Astrocyte of the hippocampus (primary cell): ENCODE measurements around the gene SLC25A3.
"Not testable (repeated sequence)": the region's sequence is repeated elsewhere in the genome, so short reads cannot be mapped to it uniquely, and the experiment has no call there.

ENCODE experiments used
- DNase-seq: peaks from one replicate; pipeline ENCODE4 v3.0.0; 2011; ENCODE audit warnings: low read depth, low spot score

Gene SLC25A3

DNA sequence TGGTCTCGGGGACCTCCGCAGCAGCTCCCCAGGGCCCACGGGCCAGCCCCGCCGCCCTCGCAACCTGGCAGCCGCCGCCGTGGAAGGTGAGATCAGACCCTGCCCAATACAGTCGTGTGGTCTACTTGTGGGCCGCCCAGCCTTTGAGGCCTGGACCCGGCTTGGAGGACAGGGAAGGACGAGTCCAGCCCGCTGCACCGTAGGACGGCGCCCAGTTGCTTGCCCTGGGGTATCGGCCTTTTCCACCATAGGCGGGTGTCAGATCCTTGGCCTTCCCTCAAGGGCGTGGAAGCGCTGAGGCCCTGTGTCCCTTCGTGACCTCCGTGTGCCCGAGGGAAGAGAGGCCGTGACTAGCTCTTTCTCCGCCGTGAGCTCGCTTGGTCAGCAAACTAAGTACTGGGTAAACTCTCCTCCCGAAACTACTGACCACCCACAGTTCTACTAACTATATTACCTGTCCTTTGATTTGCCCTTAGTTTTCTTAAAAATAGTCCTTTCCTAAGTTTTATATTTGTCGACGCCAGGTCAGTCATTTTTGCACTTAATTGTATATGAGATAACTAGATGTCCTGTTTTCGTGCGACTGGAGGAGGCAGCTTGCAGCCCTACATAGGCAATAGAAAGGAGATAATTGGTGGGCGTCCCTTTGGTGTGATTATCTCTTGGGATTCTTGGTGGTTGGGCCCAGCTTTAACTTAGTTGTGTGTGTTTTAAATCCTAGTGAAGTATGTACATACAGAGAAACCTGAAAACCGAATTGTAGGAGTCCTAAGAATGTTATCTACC lies 757 bp downstream of the SLC25A3 start:
- DNase-seq, result peak; percentile 46

DNA sequence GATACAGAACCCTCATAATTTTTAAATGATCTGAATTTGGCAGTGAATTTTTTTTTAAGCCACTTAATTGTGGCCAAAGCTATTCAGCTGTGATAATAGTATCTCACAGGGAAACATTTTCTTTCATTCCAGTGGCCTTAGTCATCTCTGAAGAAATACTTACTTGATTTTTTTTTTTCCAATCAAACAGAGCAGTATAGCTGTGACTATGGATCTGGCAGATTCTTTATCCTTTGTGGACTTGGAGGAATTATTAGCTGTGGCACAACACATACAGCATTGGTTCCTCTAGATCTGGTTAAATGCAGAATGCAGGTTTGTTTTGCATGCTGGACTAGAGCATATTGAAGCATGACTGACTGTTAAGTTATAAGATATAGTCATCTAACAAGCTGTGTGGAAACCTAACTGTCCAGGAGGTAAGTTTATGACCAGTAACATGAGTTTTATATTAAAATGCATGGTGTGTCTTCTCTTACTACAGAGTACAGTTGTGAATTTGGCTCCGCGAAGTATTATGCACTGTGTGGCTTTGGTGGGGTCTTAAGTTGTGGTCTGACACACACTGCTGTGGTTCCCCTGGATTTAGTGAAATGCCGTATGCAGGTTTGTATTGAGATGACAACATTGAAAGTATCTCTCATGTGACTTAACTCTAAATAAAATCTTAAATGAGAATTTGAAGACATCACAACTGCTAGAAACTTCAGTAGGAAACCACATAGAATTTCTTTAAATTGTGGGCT lies 1.9 kb downstream of the SLC25A3 start:
- peak; percentile 73 for DNase-seq

DNA sequence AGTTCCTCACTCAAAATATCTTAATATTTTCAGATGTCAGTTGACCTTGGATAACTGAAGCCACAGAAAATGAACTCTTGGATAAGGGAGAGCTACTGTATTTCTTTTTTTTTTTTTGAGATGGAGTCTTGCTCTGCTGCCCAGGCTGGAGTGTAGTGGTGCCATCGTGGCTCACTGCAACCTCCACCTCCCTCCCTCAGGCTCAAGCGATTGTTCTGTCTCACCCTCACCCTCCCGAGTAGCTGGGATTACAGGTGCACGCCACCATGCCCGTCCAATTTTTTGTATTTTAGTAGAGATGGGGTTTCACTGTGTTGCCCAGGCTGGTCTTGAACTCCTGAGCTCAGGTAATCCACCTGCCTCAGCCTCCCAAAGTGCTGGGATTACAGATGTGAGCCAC lies 3.8 kb downstream of the SLC25A3 start:
- DNase-seq, result not testable (repeated sequence)

DNA sequence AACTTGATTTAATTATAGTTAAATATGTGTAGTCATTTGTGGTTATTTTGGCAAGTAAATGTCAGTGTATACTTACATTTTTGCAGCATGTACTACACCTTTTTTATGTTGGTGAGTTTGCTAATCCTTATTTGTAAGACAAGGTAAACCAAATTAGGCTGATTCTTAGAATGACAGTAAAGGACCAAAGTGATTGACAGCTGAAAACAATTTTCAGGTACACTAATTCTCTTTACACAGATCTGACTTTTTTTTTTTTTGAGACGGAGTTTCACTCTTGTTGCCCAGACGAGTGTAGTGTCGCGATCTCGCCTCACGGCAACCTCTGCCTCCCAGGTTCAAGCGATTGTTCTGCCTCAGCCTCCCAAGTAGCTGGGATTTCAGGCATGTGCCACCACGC lies 8.4 kb downstream of the SLC25A3 start:
- DNase-seq, result no peak

DNA sequence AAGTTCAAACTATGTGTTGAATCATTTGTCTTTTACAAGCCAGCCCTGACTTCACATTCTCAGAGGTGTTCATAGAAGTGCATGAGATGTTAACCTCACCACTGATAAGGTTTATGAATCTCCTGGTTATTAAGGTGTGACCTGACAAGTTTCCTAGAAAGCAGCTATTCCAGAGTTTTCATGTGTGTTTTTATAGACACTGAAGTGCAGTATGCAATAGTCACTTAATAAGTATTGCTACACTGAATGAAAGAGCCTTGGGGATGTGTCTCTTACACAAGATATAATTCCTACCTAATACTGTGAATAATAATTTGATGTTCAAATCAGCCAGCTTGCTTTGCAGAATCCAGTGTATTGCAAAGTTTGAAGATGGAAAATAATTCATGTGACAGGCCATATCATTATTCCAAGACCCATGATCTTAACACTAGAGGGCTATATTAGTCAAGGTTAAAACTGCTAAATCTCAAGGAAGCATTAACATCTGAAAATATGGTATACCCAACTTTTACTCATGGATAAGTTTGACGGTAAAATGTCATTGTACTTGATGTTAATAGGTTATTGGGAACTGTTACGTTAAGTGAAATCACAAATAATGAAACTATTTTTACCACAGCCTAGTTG lies 13.0 kb downstream of the SLC25A3 start:
- DNase-seq, result no peak

DNA sequence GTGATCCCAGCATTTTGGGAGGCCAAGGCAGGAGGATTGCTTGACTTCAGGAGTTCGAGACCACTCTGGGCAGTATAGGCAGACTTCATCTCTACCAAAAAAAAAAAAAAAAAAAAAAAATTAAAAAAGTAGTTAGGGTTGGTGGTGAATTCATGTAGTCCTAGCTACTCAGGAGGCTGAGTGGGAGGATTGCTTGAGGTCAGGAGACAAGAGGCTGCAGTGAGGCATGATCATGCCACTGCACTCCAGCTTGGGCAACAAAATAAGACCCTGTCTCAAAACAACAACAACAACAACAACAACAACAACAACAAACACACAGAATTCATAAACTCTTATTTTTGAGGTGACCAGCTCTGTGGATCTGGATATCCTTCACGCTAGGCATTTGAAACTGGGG lies 17.1 kb downstream of the SLC25A3 start:
- DNase-seq, result no peak

DNA sequence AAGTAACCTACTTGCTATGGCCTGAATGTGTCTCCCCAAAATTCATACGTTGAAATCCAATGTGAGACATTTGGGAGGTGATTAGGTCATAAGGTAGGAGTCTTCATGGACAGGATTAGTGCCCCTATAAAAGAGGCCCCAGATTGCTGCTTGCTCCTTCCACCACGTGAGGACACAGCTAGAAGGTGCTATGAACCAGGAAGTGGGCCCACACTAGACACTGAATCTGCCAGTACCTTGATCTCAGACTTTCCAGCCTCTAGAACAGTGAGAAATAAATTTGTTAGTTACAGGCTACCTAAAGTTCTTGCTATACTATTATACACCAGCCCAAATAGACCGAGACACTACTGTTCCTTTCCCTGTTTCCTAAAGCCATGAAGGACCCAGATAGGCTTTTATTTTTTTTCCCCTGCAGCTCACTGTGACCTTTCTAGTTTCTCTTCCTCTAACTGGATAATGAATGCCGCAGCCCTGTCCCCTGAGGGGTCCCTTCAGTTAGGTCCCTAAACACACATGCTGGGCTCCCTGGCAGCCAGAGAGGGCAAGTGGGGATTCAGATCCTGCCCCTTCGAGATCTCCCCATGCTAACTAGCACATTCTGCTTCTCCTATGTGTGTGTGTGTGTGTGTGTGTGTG lies 19.3 kb downstream of the SLC25A3 start:
- no peak for DNase-seq

DNA sequence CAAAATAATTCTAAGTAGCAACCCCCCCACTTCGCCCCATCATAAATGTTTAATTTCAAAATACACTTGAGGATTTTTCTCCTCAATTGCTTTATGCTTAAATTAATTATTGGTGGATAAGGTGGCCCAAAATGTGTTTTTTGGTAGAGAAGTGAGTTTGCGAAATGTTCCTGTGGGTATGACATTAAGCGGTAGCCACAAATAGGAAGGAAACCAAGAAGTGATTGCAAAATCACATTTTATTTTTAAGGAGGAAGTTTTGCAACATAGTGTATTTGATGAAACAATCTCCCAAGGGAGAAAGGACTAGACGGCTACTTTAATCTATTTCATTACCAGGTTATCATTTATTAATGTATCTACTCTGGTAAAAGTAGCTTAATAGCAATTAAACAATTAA lies 25.5 kb downstream of the SLC25A3 start:
- no peak for DNase-seq

DNA sequence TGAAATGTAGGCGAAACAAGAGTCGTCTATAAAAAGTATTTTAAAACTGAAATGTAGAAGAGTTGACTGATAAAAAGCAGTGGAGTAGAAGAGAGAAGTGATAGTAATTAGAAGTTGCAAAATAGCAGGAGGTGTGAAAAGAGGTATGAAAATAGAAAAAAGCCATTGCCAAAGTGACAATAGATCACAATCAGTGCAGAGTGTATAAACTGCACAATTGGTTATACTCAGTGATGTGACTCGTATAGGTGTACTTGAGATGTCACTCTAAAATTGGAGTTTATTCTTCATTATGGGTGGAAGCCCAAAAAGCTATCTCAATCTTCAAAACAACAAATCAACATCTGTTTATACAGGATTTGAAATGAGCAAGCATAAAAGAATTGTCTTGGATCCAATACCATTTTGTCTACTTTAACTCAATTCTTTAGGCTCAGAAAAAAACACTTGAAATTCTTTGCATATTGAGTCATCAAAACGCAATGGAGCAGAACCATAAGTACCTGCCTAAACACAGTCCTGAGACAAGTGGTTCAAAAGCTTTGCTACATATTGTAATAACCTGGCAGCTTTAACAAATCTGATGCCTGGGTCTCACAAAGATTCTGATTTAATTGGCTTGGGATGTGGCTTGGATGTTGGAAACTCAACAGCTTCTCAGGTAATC lies 42.3 kb downstream of the SLC25A3 start:
- DNase-seq, result peak; percentile 84

DNA sequence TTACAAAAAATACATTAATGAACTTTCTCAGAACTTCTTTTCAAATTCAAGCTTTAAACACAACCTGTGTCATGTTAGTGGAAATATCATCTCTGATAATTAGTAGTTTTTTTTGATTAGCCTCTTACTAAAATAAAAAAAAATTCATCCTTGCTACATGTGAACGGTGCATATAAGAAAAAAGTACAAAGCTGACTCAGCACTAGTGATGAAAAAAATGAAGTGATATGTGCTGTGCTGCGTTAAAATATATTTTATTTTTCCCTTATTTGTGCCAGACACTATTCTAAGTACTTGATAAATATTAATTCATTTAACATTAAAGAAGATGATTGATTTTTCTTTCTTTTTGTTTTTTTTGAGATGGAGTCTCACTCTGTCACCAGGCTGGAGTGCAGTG lies 43.6 kb downstream of the SLC25A3 start:
- DNase-seq, result no peak

DNA sequence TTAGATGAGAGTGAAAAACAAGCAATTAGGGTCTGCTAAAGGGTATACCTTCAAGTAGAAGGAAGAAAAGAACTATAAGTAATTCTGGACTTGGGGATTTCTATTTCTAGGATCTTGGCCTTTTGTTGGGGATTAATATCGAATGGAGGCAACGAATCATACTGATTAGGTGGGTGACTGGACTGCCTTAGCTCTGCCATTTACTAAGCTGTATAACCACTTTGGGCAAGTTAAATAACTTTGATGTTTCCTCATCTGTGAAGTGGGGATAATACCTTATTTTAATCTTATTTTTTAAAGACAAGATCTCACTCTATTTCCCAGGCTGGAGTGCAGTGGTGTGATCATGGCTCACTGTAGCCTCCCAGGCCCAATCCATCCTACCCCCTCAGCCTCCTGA lies 44.5 kb downstream of the SLC25A3 start:
- no peak for DNase-seq

DNA sequence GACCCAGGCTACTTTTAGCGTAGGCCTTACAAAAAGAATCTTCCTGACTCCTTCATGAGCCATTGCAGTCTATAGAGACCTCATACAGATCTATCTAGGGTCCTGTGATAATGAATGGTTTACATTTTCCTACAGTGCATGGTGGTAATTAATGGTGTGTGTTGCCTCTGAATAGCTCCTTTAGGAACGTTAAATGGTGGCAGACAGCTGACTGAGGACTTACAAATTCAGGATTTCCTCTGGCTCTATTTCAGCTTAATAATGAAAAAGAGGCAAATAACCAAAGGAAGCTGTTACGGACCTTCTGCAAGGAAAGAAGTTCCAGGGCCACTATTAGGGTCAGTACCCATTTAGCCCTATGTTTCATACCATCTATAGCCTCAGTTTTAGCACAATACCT lies 46.0 kb downstream of the SLC25A3 start:
- no peak for DNase-seq

DNA sequence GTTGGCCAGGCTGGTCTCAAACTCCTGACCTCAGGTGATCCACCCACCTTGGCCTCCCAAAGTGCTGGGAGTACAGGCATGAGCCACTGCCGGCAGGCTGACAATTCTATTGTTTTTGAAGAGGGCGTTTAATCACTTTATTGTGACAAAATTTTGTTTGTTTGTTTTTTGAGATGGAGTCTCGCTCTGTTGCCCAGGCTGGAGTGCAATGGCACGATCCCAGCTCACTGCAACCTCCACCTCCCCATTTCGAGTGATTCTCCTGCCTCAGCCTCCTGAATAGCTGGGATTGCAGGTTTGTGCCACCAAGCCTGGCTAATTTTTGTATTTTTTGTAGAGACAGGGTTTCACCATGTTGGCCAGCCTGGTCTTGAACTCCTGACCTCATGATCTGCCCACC lies 49.3 kb downstream of the SLC25A3 start:
- DNase-seq, result not testable (repeated sequence)

DNA sequence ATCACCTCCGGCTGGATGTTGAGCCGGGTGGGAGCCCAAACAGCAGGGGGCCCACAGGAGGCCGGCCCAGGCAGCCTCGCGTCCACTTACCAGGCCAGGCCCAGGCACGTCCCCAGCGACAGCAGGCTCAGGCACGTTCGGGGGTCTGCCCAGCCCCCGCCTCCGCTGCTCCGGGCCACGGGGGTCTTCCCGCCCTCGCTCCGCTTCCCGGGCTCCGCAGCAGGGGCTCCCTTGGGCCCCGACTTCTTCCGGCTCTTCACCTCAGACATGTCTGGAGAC lies 50.9 kb downstream of the SLC25A3 start:
- peak; percentile 75 for DNase-seq

DNA sequence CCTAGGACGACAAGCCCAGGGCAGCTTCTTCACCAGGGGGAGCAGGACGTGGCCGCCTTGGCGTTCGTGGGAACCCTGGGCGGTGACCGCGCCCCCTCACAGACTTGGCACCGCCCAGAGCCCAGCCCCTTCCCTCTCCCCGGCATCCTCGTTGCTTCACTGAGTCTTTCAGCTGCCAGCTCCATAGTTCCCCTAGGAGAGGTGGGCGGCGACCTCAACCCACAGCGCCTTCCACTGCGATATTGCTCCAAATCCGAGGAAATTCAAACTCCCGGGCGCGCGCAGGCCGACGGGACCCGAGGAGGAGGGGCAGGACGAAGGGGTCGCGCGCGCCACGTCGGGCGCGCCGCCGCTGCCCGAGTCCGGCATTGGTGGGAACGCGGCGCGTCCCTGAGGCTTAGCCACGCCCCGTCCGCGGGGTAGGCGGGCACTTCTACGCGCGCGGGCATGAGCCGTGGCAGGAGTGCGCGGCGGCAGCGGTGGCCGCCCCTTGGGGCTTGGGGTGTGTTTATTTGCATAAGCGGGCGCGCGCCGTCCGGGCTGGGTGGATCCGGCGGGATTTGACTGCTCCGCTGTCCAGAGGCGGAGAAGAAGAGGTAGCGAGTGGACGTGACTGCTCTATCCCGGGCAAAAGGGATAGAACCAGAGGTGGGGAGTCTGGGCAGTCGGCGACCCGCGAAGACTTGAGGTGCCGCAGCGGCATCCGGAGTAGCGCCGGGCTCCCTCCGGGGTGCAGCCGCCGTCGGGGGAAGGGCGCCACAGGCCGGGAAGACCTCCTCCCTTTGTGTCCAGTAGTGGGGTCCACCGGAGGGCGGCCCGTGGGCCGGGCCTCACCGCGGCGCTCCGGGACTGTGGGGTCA lies 51.5 kb downstream of the SLC25A3 start, which contains the start of the genes APAF1 and IKBIP:
TSS of gene APAF1 (plus strand) at position 579 of the 860 bp plus-strand sequence. CDS start 3,070 bp downstream, outside the sequence.
TSS of gene IKBIP (minus strand) at position 77 of the 860 bp plus-strand sequence. CDS start 87 bp downstream, outside the sequence.
- DNase-seq, result peak; percentile 99

DNA sequence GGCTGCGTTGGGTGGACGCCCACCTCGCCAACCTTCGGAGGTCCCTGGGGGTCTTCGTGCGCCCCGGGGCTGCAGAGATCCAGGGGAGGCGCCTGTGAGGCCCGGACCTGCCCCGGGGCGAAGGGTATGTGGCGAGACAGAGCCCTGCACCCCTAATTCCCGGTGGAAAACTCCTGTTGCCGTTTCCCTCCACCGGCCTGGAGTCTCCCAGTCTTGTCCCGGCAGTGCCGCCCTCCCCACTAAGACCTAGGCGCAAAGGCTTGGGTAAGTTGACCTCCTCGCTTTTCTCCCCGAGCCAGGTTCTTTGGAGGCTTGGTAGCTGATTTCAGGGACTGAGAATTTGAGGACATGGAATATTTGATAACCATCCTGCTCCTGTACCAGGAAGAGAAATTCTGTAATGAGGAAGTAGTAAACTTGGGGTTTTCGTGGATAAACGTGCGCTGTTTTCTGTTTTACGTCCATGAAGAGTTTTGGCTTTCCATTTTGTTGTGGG lies 52.1 kb downstream of the SLC25A3 start:
- DNase-seq, result peak; percentile 38

DNA sequence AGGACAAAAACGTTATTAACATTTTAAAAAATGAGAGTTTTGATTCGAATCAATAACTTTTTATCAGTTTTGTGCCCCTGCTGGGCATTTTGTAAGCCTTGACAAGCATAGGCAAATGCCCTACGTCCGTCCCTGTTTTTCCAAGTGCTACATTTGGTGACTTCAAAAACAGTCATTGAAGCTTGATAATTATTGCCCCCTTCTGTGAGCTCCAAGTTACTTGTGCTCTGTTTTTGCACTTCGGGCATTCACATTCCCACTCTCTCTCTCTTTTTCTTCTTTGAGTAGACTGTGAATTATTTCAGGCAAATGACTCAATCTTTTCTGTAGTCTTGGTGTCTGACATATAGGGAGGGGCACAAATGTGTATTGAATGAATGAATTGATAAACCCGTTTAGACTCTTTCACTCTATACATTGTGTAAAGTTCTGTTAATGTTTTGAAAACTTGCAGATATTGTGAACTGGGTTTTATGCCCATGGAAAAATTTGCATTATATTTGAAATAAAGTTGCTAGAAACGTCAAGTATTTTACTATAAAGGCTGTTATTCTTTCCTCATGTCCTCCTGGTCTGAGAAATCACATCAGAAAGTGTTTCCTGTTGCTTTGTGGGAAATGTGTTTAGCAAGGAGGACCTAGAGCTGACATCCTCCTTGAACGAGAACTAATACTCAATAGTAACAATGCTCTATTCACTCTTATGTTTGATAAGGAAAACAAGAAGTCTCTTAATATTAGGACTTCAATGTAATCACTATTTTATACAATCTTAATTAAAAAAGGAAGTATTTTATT lies 53.0 kb downstream of the SLC25A3 start:
- DNase-seq, result peak; percentile 46

DNA sequence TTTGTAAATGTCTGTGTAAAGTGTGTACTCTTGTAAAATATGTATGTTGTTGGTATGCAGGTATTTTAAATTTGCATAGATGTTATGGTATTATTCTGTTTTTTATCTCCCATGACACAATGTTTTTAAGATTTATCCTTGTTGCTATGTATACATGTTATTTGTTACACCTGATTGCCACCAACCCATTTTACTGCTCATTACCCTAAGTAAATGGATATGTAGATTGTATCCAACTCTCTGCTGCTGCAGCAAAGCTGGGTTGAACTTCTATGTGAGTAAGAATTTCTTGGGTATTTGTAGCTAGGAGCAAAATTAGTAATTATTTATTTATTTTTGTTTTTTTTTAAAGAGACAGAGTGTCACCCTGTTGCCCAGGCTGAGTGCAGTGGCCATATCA lies 57.8 kb downstream of the SLC25A3 start:
- no peak for DNase-seq

DNA sequence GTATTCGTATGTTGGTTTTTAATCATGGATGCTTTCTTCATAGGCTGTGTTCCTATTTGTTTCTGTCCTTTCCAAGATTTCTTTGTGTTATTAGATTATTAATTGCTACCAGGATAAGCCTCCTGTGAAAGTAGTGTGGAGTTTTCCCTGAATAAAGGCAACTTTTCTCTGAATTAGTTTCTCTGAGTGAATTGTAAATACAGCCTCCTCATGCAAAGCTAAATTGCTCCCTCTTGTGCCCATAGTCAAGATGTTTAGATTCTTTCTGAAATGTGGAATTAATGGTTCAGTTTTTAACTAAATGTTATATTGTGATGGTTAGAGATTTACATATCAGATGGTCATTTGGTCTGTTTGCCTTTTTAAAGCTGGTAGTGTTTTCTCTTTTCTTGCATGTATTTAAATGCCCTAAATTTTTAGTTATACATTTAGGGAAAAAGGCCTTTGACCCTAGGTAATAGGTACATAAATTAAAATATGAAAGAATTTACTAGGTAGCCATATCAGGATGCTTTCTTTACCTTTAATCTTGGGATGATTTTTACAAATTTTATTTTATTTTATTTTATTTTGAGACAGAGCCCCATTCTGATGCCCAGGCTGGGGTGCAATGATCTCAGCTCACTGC lies 60.5 kb downstream of the SLC25A3 start:
- DNase-seq, result peak; percentile 65
